GM10266 (cell line): ENCODE data around the gene SLC35F3.

Experiments used
- DNase-seq: peaks from one replicate; pipeline ENCODE4 v3.0.0; 2012; ENCODE audit errors: extremely low spot score
- TF ChIP-seq, protein P1 (sequence below): IDR thresholded peaks from 2 replicates; pipeline ENCODE4 v1.5.1; 2012; ENCODE audit warnings: mild to moderate bottlenecking, low read depth; ENCODE audit not compliant: control insufficient read depth, insufficient read depth; ENCODE audit errors: missing control alignments

Gene SLC35F3

DNA sequence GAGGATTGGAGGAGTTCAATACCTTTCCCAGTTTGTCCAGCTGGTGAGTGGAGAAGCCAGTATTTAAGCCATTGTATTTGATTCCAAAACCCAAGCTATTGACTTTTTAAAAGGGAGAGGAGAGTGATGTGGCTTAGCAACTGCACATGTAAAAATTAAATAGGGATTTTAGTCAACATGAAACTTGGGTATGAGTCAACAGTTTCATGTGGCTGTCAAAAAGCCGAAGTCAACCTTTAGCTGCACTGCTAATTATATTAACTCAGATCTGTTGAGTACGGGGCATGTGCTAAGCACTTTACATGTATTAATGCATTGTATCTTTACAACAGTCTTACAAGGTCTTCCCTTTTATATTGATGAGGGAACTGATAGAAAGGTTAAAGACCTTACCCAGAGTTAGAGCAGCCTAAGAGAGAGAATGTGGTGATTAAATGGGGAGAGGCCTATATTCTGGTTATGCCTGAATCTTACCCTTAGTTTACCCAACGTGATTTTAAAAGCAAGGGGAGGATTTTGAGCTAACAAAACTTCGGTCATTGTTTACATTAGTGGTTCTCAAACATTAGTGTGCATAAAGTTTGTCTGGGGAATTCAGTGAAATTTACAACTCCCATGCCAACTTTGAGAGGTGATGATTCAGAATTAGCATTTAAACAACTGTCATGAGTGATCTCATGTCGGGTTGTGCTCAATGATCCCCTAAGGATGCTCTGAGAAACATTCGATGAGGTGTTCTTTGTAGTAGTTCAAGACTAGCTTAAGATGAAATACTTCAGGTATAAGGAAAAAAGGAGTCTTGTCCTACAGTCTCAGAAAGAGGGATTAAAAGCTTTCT, 6.9 kb upstream of the SLC35F3 start:
- DNase-seq: peak; percentile 63
- TF ChIP-seq, protein P1, sequence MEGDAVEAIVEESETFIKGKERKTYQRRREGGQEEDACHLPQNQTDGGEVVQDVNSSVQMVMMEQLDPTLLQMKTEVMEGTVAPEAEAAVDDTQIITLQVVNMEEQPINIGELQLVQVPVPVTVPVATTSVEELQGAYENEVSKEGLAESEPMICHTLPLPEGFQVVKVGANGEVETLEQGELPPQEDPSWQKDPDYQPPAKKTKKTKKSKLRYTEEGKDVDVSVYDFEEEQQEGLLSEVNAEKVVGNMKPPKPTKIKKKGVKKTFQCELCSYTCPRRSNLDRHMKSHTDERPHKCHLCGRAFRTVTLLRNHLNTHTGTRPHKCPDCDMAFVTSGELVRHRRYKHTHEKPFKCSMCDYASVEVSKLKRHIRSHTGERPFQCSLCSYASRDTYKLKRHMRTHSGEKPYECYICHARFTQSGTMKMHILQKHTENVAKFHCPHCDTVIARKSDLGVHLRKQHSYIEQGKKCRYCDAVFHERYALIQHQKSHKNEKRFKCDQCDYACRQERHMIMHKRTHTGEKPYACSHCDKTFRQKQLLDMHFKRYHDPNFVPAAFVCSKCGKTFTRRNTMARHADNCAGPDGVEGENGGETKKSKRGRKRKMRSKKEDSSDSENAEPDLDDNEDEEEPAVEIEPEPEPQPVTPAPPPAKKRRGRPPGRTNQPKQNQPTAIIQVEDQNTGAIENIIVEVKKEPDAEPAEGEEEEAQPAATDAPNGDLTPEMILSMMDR: no peak

DNA sequence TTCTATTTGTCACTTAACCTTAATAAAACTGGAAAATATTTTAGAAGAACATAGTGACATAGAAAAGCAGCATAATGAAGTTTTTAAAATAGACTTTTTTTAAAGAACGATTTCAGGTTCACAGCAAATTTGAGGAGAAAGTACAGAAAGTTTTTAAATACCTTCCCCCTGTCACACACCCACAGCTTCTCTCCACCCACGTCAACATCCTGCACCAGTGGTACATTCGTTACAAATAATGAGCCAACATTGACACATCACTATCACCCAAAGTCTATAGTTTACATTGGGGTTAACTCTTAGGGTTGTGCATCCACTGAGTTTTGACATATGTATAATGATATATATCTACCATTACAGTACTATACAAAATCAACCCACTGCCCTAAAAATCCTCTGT, 3.0 kb upstream of the SLC35F3 start:
- TF ChIP-seq, protein P1: no peak
- no peak for DNase-seq

DNA sequence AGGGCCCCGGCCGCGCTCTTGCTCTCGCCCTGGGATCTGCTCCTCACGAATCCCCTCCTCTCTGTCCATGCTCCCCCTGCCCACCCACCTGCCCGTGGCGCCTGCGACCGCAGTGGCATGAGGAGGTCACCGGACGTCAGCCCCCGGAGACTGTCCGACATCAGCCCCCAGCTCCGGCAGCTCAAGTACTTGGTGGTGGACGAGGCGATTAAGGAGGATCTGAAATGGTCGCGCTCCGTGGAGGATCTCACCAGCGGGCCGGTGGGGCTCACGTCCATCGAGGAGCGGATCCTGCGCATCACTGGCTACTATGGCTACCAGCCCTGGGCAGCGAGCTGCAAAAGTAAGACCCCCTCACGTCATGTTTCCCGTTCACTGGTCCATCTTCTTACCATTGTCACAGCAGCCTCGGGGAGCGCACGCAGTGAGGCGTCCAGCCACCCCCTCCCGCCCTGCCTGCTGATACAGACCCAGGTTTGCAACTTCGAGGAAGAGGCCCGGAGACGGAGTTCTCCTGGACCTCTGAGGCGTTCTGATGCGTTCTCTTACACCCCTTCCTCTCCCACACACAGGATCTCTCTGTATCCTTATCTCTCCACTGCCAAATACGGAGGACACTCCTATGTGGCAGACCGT, 1.1 kb downstream of the SLC35F3 start:
- TF ChIP-seq, protein P1: no peak
- DNase-seq: no peak

DNA sequence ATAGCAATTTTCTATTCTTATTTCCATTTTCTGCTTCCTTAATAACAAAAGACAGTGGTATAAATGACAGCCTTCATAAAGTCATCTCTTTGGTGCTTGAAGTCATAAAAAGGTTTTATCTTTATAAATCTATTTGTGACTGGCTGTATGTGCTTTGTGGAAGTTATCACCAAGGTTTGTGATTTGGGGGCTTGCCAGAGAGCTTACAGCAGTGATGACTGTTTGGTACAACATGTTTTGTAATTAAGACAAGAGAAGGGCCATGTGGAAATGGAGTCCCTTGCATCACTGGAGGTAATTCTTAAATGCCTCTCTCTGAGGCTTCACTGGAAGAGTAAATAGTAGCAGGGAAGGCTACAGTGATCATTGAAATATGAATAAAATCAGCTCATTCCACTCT, 2.7 kb downstream of the SLC35F3 start:
- no peak for DNase-seq
- TF ChIP-seq, protein P1: no peak

DNA sequence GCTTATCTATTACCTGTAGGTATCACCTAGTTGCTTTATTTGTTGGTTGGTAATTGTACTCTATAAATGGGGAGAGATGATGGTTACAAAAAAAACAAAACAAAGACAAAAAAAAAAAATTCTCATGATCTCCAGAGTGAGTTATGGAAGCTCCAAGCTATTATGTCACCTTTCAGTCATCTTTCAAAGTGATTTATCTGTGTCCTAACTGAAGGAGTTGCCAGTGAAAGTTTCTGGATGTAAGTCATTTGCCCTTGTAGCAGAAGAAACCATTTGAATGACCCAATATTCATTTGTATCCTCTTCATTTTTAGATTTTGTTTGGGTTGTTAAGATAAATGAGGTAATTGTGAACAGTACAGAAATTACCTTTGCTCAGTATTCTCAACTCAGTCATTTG, 3.6 kb downstream of the SLC35F3 start:
- TF ChIP-seq, protein P1: no peak
- DNase-seq: no peak

DNA sequence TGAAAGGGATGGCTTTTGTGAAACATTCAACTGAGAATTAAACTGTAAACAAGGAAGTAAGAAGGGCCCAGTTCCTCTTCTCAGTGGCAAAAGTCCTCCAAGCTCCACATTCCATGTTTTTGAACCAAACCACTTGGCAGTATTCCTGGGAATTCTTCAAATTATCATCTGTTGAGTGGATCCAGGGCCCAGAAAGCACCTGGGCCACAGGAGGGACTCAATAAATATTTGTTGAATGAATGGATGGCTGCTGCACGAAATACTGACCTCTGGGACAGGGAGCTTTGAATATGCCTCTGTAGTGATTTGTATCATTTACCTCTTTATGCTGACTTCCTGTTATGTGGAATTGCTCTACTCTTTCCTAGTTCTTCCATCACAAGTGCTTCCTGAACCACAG, 4.7 kb downstream of the SLC35F3 start:
- DNase-seq: no peak
- TF ChIP-seq, protein P1: no peak

DNA sequence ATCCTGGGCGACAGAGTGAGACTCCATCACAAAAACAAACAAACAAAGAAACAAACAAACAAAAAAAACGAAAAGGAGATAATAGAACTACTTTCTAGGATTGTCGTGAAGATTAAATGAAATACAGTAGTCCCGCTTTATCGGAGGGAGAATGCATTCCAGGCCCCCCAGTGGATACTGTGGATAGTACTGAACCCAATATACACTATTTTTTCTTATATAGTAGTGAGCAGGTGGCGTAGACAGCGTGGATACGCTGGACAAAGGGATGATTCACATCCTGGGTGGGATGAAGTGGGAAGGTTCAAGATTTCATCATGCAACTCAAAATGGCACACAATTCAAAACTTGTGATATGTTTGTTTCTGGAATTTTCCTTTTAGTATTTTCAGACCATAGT, 8.0 kb downstream of the SLC35F3 start:
- no peak for DNase-seq
- TF ChIP-seq, protein P1: no peak
